PC-3 (cell line): ENCODE results near the gene VPS18.

Experiments
- EZH2 ChIP-seq: fragments of 300-600 bp; sonication (generic); IDR thresholded peaks from one replicate; pipeline ENCODE4 v1.6.1; 2017; ENCODE audit warnings: antibody characterized with exemption, mild to moderate bottlenecking, low read length; ENCODE audit not compliant: unreplicated experiment
- EZH2phosphoT487 ChIP-seq: fragments of 300-600 bp; sonication (generic); IDR thresholded peaks from 2 replicates; pipeline ENCODE4 v1.6.1; 2018; ENCODE audit warnings: mild to moderate bottlenecking, antibody characterized with exemption, low read length, borderline replicate concordance
- TF ChIP-seq, protein P1 (sequence below): fragments of 300-600 bp; sonication (generic); conservative IDR thresholded peaks from 2 replicates; pipeline ENCODE4 v1.5.1; 2017; ENCODE audit warnings: antibody characterized with exemption, low read depth, mild to moderate bottlenecking, low read length

- TF ChIP-seq, protein P1, sequence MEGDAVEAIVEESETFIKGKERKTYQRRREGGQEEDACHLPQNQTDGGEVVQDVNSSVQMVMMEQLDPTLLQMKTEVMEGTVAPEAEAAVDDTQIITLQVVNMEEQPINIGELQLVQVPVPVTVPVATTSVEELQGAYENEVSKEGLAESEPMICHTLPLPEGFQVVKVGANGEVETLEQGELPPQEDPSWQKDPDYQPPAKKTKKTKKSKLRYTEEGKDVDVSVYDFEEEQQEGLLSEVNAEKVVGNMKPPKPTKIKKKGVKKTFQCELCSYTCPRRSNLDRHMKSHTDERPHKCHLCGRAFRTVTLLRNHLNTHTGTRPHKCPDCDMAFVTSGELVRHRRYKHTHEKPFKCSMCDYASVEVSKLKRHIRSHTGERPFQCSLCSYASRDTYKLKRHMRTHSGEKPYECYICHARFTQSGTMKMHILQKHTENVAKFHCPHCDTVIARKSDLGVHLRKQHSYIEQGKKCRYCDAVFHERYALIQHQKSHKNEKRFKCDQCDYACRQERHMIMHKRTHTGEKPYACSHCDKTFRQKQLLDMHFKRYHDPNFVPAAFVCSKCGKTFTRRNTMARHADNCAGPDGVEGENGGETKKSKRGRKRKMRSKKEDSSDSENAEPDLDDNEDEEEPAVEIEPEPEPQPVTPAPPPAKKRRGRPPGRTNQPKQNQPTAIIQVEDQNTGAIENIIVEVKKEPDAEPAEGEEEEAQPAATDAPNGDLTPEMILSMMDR, result no peak
- no peak for TF ChIP-seq EZH2
- TF ChIP-seq EZH2phosphoT487, result no peak
Measured at GRCh38 chr15:40927873-40928806, 33.9 kb downstream of the VPS18 start.
